ENCODE results near the gene CHKB. TPM values are rescaled to one million over a fixed set of nuclear protein-coding genes. Genes with fewer than 3 reads are reported as not detected.

The CHKB gene
- total RNA-seq, 1 experiment from 2014 or later: 55.1 TPM

DNA sequence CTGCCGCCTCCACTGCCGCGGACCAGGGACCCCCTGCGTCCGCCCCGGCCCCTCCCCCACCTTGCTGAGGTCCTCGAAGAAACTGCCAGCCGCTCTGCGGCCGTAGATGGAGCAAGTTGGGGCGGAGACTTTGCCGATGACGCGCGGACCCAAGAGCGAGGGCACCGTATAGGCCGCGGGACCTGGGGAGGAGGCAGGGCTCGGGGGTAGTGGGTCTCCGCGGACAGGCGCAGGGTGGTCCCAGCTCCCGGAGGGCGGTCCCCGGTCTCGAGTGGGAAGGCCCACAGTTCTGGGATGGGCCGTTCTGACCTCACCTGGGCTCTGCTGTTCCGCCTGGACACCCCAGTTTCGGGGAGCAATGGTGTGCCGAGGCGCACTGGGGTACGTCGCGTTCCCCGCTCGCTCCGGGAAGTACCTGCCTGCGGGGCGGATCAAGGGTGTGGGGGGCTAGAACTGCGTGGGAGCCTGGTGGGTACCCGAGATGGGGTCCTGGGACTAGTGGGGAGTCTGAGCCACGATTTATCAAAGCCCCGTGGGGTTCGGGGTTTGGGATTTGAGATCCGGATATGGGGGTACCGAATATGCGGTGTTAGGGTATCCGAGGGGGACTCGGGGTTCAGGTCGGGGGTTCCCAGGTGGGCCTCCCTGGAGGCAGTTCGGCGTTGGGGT, 51.6 kb downstream of the CHKB start:
- Histone ChIP-seq H3K4me1 (ENCODE audit: control insufficient read depth in 1 of 2, insufficient read depth in 2 of 2, low read length in 2 of 2) (peaks cover 11 to 67% of the 10 kb centered on the region in 2 experiments; a peak in 3 of 4 replicates), H3K36me3 (ENCODE audit: control insufficient read depth in 1 of 2, insufficient read depth in 2 of 2, low read length in 2 of 2) (no peaks in the 10 kb centered on the region), H3K9ac (ENCODE audit: low read length) (peak overlapping the region; percentile 91), H3K9me3 (ENCODE audit: control insufficient read depth in 1 of 2, insufficient read depth in 1 of 2, low read depth in 1 of 2, low read length in 2 of 2) (no peaks in the 10 kb centered on the region), H3K4me2 (ENCODE audit: low read length) (peak overlapping the region; percentile 93), H3K27me3 (ENCODE audit: insufficient read depth, low read length) (no peaks in the 10 kb centered on the region), H4K20me1 (ENCODE audit: insufficient read depth) (no peaks in the 10 kb centered on the region), H2AFZ (ENCODE audit: low read depth, low read length, poor library complexity, severe bottlenecking) (no peak overlapping the region), H3K4me3 (replicated peaks in 1 of 2; ENCODE audit: low read depth in 1 of 2, low read length in 2 of 2) (peak overlapping the region; percentile 92 to 96), H3K9me2 (ENCODE audit: insufficient read depth) (no peaks in the 10 kb centered on the region), H3K79me2 (ENCODE audit: insufficient read depth, low read length) (peaks cover 5% of the 10 kb centered on the region; the same call in 1 of the 2 replicates), H3K27ac (ENCODE audit: low read depth, low read length) (peak overlapping the region; percentile 100)
- no peak for TF ChIP-seq JUND (IDR thresholded peaks at IDR 0.05)
- peak; percentile 78 for TF ChIP-seq POLR2AphosphoS5 (IDR thresholded peaks at IDR 0.05; ENCODE audit: low read depth, low read length)
- no peak for TF ChIP-seq TCF7L2 (IDR thresholded peaks at IDR 0.05; ENCODE audit: borderline replicate concordance, extremely low read depth, insufficient read depth, insufficient read length)
- TF ChIP-seq, protein P1, sequence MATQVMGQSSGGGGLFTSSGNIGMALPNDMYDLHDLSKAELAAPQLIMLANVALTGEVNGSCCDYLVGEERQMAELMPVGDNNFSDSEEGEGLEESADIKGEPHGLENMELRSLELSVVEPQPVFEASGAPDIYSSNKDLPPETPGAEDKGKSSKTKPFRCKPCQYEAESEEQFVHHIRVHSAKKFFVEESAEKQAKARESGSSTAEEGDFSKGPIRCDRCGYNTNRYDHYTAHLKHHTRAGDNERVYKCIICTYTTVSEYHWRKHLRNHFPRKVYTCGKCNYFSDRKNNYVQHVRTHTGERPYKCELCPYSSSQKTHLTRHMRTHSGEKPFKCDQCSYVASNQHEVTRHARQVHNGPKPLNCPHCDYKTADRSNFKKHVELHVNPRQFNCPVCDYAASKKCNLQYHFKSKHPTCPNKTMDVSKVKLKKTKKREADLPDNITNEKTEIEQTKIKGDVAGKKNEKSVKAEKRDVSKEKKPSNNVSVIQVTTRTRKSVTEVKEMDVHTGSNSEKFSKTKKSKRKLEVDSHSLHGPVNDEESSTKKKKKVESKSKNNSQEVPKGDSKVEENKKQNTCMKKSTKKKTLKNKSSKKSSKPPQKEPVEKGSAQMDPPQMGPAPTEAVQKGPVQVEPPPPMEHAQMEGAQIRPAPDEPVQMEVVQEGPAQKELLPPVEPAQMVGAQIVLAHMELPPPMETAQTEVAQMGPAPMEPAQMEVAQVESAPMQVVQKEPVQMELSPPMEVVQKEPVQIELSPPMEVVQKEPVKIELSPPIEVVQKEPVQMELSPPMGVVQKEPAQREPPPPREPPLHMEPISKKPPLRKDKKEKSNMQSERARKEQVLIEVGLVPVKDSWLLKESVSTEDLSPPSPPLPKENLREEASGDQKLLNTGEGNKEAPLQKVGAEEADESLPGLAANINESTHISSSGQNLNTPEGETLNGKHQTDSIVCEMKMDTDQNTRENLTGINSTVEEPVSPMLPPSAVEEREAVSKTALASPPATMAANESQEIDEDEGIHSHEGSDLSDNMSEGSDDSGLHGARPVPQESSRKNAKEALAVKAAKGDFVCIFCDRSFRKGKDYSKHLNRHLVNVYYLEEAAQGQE (IDR thresholded peaks at IDR 0.05; ENCODE audit: low read depth): no peak
- TF ChIP-seq, protein P2, sequence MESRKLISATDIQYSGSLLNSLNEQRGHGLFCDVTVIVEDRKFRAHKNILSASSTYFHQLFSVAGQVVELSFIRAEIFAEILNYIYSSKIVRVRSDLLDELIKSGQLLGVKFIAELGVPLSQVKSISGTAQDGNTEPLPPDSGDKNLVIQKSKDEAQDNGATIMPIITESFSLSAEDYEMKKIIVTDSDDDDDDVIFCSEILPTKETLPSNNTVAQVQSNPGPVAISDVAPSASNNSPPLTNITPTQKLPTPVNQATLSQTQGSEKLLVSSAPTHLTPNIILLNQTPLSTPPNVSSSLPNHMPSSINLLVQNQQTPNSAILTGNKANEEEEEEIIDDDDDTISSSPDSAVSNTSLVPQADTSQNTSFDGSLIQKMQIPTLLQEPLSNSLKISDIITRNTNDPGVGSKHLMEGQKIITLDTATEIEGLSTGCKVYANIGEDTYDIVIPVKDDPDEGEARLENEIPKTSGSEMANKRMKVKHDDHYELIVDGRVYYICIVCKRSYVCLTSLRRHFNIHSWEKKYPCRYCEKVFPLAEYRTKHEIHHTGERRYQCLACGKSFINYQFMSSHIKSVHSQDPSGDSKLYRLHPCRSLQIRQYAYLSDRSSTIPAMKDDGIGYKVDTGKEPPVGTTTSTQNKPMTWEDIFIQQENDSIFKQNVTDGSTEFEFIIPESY (IDR thresholded peaks at IDR 0.05; ENCODE audit: extremely low read depth, insufficient replicate concordance, low read length): no peak
- peak; percentile 28 for TF ChIP-seq POLR2A (IDR thresholded peaks at IDR 0.05; ENCODE audit: borderline replicate concordance, extremely low read depth, insufficient read depth, insufficient read length)
- TF ChIP-seq EGR1 (IDR thresholded peaks at IDR 0.05; ENCODE audit: low read depth): no peak
- peak; percentile 59 for ATAC-seq
- POLR2A ChIA-PET: no interaction called here
- peak; percentile 76 for DNase-seq (ENCODE audit: low read depth, low spot score)
- intact Hi-C loops (cut with micrococcal nuclease): loop anchor here (5.0 kb wide), 1 partner anchor 91 kb away; no protein-coding TSS in a partner anchor
- TSS peak; percentile 70 for BruUV-seq (replicated peaks)
- RAD21 ChIA-PET (ENCODE audit: low non-redundant PET in 1 of 2, low total read pairs in 2 of 2, uncharacterized antibody in 2 of 2, unreplicated experiment in 2 of 2): interaction anchor here in 1 of 2 experiments (1.1 kb wide), 1 partner anchor 203 kb away, joined by 3 read pairs; no protein-coding TSS in a partner anchor
- CTCF ChIA-PET: no interaction called here
